CD14-positive monocyte (primary cell): ENCODE measurements around the gene KAZN. TPM values are rescaled to one million over a fixed set of nuclear protein-coding genes. Genes with fewer than 3 reads are reported as not detected.
A peak's percentile ranks its signal among the peaks of the same experiment; 100 is the strongest.

Experiments used
- DNase-seq, 3 donors: peaks; one replicate each; pipeline ENCODE4 v3.0.0-alpha.2; 2011 to 2022
- H2AFZ ChIP-seq: 2 replicates; pipeline ENCODE4 v1.6.0; 2012; ENCODE audit warnings: mild to moderate bottlenecking, low read depth, low read length, inconsistent platforms; ENCODE audit not compliant: insufficient read depth, poor library complexity, severe bottlenecking
- H3K27ac ChIP-seq, 2 donors: 1 replicate in 1 of 2; 2 replicates in 1 of 2; pipeline ENCODE4 v1.5.1; 2012 to 2013; ENCODE audit warnings: low read length in 2 of 2, control low read depth in 1 of 2, inconsistent platforms in 1 of 2, low read depth in 1 of 2, mild to moderate bottlenecking in 1 of 2
- H3K27me3 ChIP-seq, 2 donors: one replicate each; pipeline versions ENCODE4 v1.6.0 to v1.6.1; 2011 to 2013; ENCODE audit warnings: low read length in 2 of 2; ENCODE audit not compliant: control insufficient read depth in 2 of 2, insufficient read depth in 2 of 2
- H3K36me3 ChIP-seq, 2 donors: replicated peaks in 1 of 2; 1 replicate in 1 of 2; 2 replicates in 1 of 2; pipeline versions ENCODE4 v1.5.1 to v1.6.1; 2012 to 2013; ENCODE audit warnings: low read length in 2 of 2, control low read depth in 1 of 2, inconsistent platforms in 1 of 2, mild to moderate bottlenecking in 1 of 2; ENCODE audit not compliant: insufficient read depth in 2 of 2, control insufficient read depth in 1 of 2
- H3K4me1 ChIP-seq, 2 donors: 1 replicate in 1 of 2; 2 replicates in 1 of 2; pipeline versions ENCODE4 v1.5.1 to v1.6.1; 2012 to 2013; ENCODE audit warnings: low read length in 2 of 2, control low read depth in 1 of 2, inconsistent platforms in 1 of 2, mild to moderate bottlenecking in 1 of 2, moderate library complexity in 1 of 2; ENCODE audit not compliant: insufficient read depth in 2 of 2, control insufficient read depth in 1 of 2
- H3K4me2 ChIP-seq: replicated peaks from 2 replicates; pipeline ENCODE3; 2012; ENCODE audit warnings: low read length, moderate library complexity, mild to moderate bottlenecking; ENCODE audit not compliant: poor library complexity, severe bottlenecking; ENCODE audit errors: extremely low read depth
- H3K4me3 ChIP-seq, 3 experiments: fragments of 200-600 bp in 1 of 3; sonication (generic) in 1 of 3; replicated peaks in 1 of 3; 1 replicate in 2 of 3; 2 replicates in 1 of 3; pipeline ENCODE4 v1.5.1; 2011 to 2013; ENCODE audit warnings: low read length in 3 of 3, mild to moderate bottlenecking in 3 of 3, control low read depth in 2 of 3, low read depth in 2 of 3, inconsistent platforms in 1 of 3, moderate library complexity in 1 of 3
- H3K79me2 ChIP-seq: 2 replicates; pipeline ENCODE4 v1.6.0; 2012; ENCODE audit warnings: mild to moderate bottlenecking, control low read depth, inconsistent platforms, low read length, moderate library complexity; ENCODE audit not compliant: insufficient read depth
- H3K9ac ChIP-seq: 2 replicates; pipeline ENCODE4 v1.6.0; 2017; ENCODE audit warnings: low read length, mild to moderate bottlenecking; ENCODE audit not compliant: insufficient read depth, poor library complexity, severe bottlenecking
- H3K9me3 ChIP-seq, 2 donors: replicated peaks in 1 of 2; 1 replicate in 1 of 2; 2 replicates in 1 of 2; pipeline versions ENCODE4 v1.5.1 to v1.6.1; 2012 to 2013; ENCODE audit warnings: low read length in 2 of 2, control low read depth in 1 of 2; ENCODE audit not compliant: control insufficient read depth in 1 of 2, insufficient read depth in 1 of 2
- H4K20me1 ChIP-seq: 2 replicates; pipeline ENCODE4 v1.6.0; 2012; ENCODE audit warnings: mild to moderate bottlenecking, low read length, control low read depth, moderate library complexity; ENCODE audit not compliant: insufficient read depth
- H3K27ac Mint-ChIP-seq, 7 donors: one replicate each; pipeline ENCODE4 v1.8.0; 2020; ENCODE audit warnings: mild to moderate bottlenecking in 7 of 7, mixed read lengths in 7 of 7, moderate library complexity in 6 of 7, inconsistent platforms in 2 of 7
- H3K27me3 Mint-ChIP-seq, 3 donors: one replicate each; pipeline ENCODE4 v1.8.0; 2021 to 2022; ENCODE audit warnings: low read depth in 3 of 3, mild to moderate bottlenecking in 3 of 3, mixed read lengths in 3 of 3, moderate library complexity in 3 of 3, inconsistent platforms in 1 of 3
- H3K36me3 Mint-ChIP-seq, 2 donors: one replicate each; pipeline ENCODE4 v1.8.0; 2020; ENCODE audit warnings: mixed read lengths in 2 of 2, inconsistent platforms in 1 of 2, mild to moderate bottlenecking in 1 of 2
- H3K4me1 Mint-ChIP-seq: one replicate; pipeline ENCODE4 v1.8.0; 2020; ENCODE audit warnings: mild to moderate bottlenecking, mixed read lengths
- H3K4me3 Mint-ChIP-seq, 2 donors: one replicate each; pipeline ENCODE4 v1.8.0; 2020; ENCODE audit warnings: mild to moderate bottlenecking in 2 of 2, mixed read lengths in 2 of 2, moderate library complexity in 1 of 2
- H3K9me3 Mint-ChIP-seq, 7 donors: one replicate each; pipeline ENCODE4 v1.8.0; 2020 to 2022; ENCODE audit warnings: mixed read lengths in 7 of 7, mild to moderate bottlenecking in 6 of 7, moderate library complexity in 6 of 7, inconsistent platforms in 2 of 7
- CTCF ChIP-seq: fragments of 200-600 bp; IDR thresholded peaks from one replicate; pipeline ENCODE4 v1.8.0; 2022; ENCODE audit warnings: antibody characterized with exemption, mild to moderate bottlenecking
- WGBS: methylation state at CpG from one replicate; pipeline ENCODE4 v1.1.5; 2013; ENCODE audit warnings: missing lambda C conversion rate; ENCODE audit not compliant: insufficient coverage; 5-methylcytosine and 5-hydroxymethylcytosine counted together
- intact Hi-C, 2 donors: fragments of 100-400 bp; cut with micrococcal nuclease; formaldehyde crosslinking; loops; one replicate each; pipeline versions ENCODE4 v1.15.0 to v1.15.1; 2023
- polyA plus RNA-seq, 3 donors: library from polyadenylated mRNA; depleted of rRNA in 1 of 3; unstranded in 2 of 3; stranded (reverse) in 1 of 3; fragments of 300-500 nt in 2 of 3; fragments of >200 nt in 1 of 3; fragmentation: Illumina TruSeq in 2 of 3; gene quantifications; 1 replicate in 2 of 3; 2 replicates in 1 of 3; pipeline ENCODE4 v1.2.3, GENCODE V29; 2012 to 2021

Gene KAZN
- polyA plus RNA-seq, 3 donors = not detected

- WGBS = 98% methylated on average over 6 of the region's 10 CpGs
- DNase-seq = no peak
- intact Hi-C loops = loop anchor here in 1 of 2 donors (10.0 kb wide), 1 partner anchor 395 kb away; no protein-coding TSS in a partner anchor
- no peak for TF ChIP-seq CTCF
- Histone ChIP-seq H3K4me2 (no peak overlapping the region), H3K27ac (no peak overlapping the region), H2AFZ (no peak overlapping the region), H3K4me3 (no peak overlapping the region), H3K79me2 (no peaks in the 10 kb centered on the region), H3K27me3 (no peaks in the 10 kb centered on the region), H3K9ac (no peak overlapping the region), H4K20me1 (no peaks in the 10 kb centered on the region), H3K36me3 (no peaks in the 10 kb centered on the region), H3K4me1 (no peaks in the 10 kb centered on the region), H3K9me3 (no peaks in the 10 kb centered on the region)
- Mint-ChIP-seq H3K9me3 (no peaks in the 10 kb centered on the region), H3K27ac (no peak overlapping the region), H3K4me3 (no peak overlapping the region), H3K4me1 (no peaks in the 10 kb centered on the region), H3K27me3 (peaks cover 3 to 6% (median 5%) of the 10 kb centered on the region in 3 donors), H3K36me3 (no peaks in the 10 kb centered on the region)
Measured at GRCh38 chr1:14909920-14910460, 311.5 kb downstream of the KAZN start.

- intact Hi-C loops = loop anchor here in 1 of 2 donors (10.0 kb wide), 1 partner anchor 394 kb away; no protein-coding TSS in a partner anchor
- H2AFZ ChIP-seq = no peak overlapping the region
- no peaks in the 10 kb centered on the region for H3K36me3 ChIP-seq
- H3K4me1 Mint-ChIP-seq = no peaks in the 10 kb centered on the region
- H3K36me3 Mint-ChIP-seq = no peaks in the 10 kb centered on the region
- DNase-seq = no peak
- no peaks in the 10 kb centered on the region for H3K9me3 Mint-ChIP-seq
- H3K27me3 Mint-ChIP-seq = peaks cover 3 to 6% (median 5%) of the 10 kb centered on the region in 3 donors
- H3K4me3 ChIP-seq = no peak overlapping the region
- H3K4me3 Mint-ChIP-seq = no peak overlapping the region
- H3K79me2 ChIP-seq = no peaks in the 10 kb centered on the region
- H3K27me3 ChIP-seq = no peaks in the 10 kb centered on the region
- no peak for TF ChIP-seq CTCF
- WGBS = 88% methylated on average over 10 of the region's 12 CpGs
- H3K27ac Mint-ChIP-seq = peak overlapping the region in 1 of 7 donors; percentile 37
- no peaks in the 10 kb centered on the region for H4K20me1 ChIP-seq
- H3K9ac ChIP-seq = no peak overlapping the region
- H3K9me3 ChIP-seq = no peaks in the 10 kb centered on the region
- H3K27ac ChIP-seq = no peak overlapping the region
- H3K4me2 ChIP-seq = no peak overlapping the region
- H3K4me1 ChIP-seq = no peaks in the 10 kb centered on the region
Measured at GRCh38 chr1:14910984-14911721, 312.7 kb downstream of the KAZN start.
